ENCODE data around the gene DYNC1H1. TPM values are rescaled to one million over a fixed set of nuclear protein-coding genes. Genes with fewer than 3 reads are reported as not detected.

Gene DYNC1H1
- total RNA-seq, 1 donor, result 455 TPM

- peak; percentile 55 to 71 (median 66) for DNase-seq (ENCODE audit: low read depth in 2 of 3, low spot score in 2 of 3)
Measured at GRCh38 chr14:102085948-102086708, 121.8 kb downstream of the DYNC1H1 start.

- no peak for DNase-seq (ENCODE audit: low read depth in 2 of 3, low spot score in 2 of 3)
Measured at GRCh38 chr14:102086709-102086971, 122.3 kb downstream of the DYNC1H1 start.

GRCh38 chr14:102086972-102087761, 122.8 kb downstream of the DYNC1H1 start, which contains the start of gene HSP90AA1:
Gene HSP90AA1, minus strand, starts transcription at chr14:102087044. Its CDS starts 666 bp downstream, at chr14:102086378.
- peak; percentile 94 to 97 (median 94) for DNase-seq (ENCODE audit: low read depth in 2 of 3, low spot score in 2 of 3)

- DNase-seq (ENCODE audit: low read depth in 2 of 3, low spot score in 2 of 3), result no peak
Measured at GRCh38 chr14:102087762-102088011, 123.3 kb downstream of the DYNC1H1 start.

- peak in 2 of 3 donors; percentile 66 to 74 for DNase-seq (ENCODE audit: low read depth in 2 of 3, low spot score in 2 of 3)
Measured at GRCh38 chr14:102088012-102088792, 123.8 kb downstream of the DYNC1H1 start.

GRCh38 chr14:102089621-102090343, 125.4 kb downstream of the DYNC1H1 start:
- DNase-seq (ENCODE audit: low read depth in 2 of 3, low spot score in 2 of 3), result no peak

GRCh38 chr14:102090713-102091112, 126.3 kb downstream of the DYNC1H1 start:
- no peak for DNase-seq (ENCODE audit: low read depth in 2 of 3, low spot score in 2 of 3)

- no peak for DNase-seq (ENCODE audit: low read depth in 2 of 3, low spot score in 2 of 3)
Measured at GRCh38 chr14:102092806-102093205, 128.4 kb downstream of the DYNC1H1 start.

- peak in 1 of 3 donors; percentile 15 for DNase-seq (ENCODE audit: low read depth in 2 of 3, low spot score in 2 of 3)
Measured at GRCh38 chr14:102094101-102094500, 129.7 kb downstream of the DYNC1H1 start.

- DNase-seq (ENCODE audit: low read depth in 2 of 3, low spot score in 2 of 3), result no peak
Measured at GRCh38 chr14:102095231-102095870, 131.0 kb downstream of the DYNC1H1 start.

GRCh38 chr14:102095871-102096568, 131.6 kb downstream of the DYNC1H1 start:
- DNase-seq (ENCODE audit: low read depth in 2 of 3, low spot score in 2 of 3), result peak in 1 of 3 donors; percentile 28

GRCh38 chr14:102096569-102097188, 132.3 kb downstream of the DYNC1H1 start:
- DNase-seq (ENCODE audit: low read depth in 2 of 3, low spot score in 2 of 3), result peak; percentile 31 to 71 (median 49)

- no peak for DNase-seq (ENCODE audit: low read depth in 2 of 3, low spot score in 2 of 3)
Measured at GRCh38 chr14:102097441-102098135, 133.2 kb downstream of the DYNC1H1 start.

GRCh38 chr14:102103062-102103695, 138.8 kb downstream of the DYNC1H1 start:
- DNase-seq (ENCODE audit: low read depth in 2 of 3, low spot score in 2 of 3), result peak in 2 of 3 donors; percentile 26 to 50

GRCh38 chr14:102105369-102105768, 141.0 kb downstream of the DYNC1H1 start:
- DNase-seq (ENCODE audit: low read depth in 2 of 3, low spot score in 2 of 3), result no peak

Measured in hematopoietic multipotent progenitor cell (in vitro differentiated cells).